ENCODE results near the gene SKOR1.

SKOR1 gene

DNA sequence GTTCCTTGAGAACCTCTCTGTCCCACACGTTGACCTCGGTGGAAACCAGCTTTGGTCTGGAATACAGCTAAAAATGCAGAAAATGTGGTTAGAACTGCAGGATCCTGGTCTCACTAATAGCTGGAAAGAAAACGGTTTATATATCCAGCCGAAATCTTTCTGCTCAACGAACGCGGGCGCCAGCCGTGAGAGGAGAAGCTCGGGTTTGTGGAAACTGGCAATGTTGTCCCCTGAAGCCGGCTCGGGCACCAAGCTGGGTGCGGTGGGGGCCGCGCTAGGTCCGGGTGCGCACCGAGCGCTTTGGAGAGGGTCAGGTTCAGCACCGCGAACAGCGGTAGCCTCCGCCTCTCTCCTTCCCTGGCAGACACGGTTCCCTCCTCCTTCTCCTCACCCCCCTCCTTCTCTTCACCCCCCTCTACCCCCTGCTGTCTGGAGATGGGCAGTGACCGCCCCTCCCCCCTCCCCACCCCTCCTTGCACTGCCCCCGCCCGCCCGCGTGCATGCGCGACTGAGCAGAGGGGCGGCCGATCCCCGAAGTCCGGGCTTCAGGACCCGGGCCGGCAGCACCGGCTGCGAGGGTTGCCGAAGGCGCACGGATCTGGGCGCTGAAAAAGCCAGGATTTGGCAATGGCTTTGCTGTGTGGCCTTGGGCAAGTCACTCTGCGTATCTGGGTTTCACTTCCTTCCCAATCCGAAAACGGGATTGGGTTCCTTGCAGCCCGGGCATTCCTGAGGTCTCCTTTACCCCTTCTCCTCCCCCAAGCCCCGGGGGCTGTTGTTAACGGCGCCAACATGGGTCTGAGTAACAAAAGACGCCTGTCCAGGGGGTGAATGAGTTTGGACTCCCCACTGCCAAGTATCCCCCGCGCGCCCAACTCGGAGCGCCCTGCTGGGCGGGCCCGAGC is at the start of gene SKOR1:
Gene SKOR1, plus strand, starts transcription at position 534 of the 905 bp plus-strand sequence. Its CDS starts 94 bp downstream, at position 628.
- DNase-seq: no peak

DNA sequence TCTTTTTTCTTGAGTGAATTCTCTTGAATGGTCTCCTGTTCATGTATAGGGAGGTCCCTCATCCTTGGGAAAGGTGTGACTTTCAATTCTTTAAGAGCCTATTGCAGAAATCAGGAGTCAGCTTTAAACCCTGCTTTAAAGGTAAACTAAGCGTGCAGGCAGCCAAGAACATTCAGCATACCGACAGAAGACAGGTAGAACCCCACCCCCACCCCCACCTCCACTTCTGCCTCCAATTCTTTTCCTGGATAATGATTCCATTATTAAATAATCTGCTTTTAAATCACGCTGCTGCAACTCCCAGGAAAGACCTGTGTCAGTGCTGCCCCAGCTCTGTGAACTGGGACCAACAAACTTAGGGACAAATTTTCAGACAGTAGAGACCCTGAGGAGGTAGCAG is 49.3 kb upstream of the SKOR1 start:
- DNase-seq: no peak

GRCh38 chr15:67776600-67776999 is 48.7 kb upstream of the SKOR1 start:
- DNase-seq: no peak

DNA sequence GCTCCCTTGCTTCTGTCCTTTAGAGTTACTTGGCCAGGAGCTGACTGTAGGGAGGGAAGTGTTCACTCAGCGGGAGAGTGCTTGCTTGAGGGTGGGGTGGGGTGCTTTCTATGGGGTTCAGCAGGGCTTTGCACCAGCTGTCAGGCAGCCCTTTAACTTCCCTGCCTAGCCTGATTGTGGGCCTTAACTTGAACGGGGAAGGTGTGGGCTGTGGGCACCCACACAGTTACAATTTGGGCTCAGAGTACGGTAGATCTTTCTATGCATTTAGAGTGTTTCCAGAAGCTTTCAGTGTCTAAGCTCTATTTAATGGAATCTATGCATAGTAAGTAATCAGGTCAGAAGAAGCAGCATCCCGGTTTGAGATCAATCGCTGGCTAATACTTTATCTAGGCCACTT is 48.2 kb upstream of the SKOR1 start:
- no peak for DNase-seq

GRCh38 chr15:67777773-67778172 is 47.5 kb upstream of the SKOR1 start:
- DNase-seq: no peak

DNA sequence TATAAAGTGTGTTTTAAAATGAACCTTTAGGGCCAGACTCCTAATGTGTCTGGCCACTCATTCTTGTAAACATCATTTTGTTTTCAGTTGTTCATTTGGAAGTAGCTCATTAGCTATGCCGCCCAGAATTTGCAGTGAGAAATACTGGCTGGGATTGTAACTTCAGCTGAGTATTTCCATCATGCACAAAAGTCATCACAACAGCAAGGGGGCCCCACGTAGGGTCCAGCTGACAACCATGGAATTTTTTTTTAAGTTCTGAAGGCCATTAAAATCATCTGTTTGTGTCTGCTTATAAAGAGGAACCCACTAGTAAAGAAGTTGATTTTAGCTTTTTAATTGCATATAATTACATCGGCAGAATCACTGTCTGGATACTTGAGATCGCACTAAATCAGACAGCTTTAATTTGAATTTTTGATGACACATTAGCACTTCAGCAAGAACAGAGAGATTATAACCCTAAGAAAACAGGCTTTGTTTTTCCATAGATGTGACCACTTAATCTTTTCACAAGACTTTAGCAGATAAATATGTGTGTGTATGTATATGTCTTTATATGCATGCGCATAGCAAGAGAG is 46.3 kb upstream of the SKOR1 start:
- no peak for DNase-seq

- no peak for DNase-seq
Observed at GRCh38 chr15:67779549-67780111, 45.7 kb upstream of the SKOR1 start.

DNA sequence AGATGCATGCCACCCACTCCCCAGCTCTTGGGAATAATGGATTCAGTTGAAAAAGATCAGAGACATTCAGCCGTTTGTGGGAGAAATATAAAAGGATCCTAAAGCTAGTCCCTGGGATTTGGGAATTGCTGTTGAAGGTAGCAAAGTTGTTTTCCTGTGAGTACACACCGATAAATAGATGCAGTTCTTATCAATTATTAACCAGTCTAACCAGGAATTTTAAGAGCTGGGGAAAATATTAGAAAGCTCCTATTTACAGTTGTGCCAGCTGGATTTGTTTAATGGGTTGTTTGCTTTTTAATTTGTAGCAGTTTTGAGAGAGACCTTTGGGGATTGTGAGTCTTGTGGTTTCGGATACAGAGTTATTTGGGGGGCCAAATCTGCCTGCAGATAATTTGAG is 44.2 kb upstream of the SKOR1 start:
- no peak for DNase-seq

GRCh38 chr15:67781907-67782690 is 43.2 kb upstream of the SKOR1 start:
- DNase-seq: no peak

DNA sequence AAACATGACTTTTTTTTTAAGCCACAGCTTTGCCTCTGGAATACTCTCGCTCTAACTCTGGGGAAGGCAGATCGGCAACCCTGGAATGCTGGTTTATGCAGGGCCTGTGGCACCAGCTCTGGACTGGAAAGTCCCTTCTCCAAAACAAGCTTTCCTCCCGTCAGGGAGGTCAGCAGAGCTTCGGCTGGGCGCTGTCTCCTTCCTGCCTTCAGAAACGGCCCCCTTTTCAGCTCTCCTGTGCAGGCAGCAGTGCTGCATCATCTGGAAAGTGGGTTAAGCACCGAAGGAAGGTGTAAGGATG is 42.7 kb upstream of the SKOR1 start:
- DNase-seq: no peak

- peak; percentile 37 for DNase-seq
Observed at GRCh38 chr15:67783303-67783702, 42.0 kb upstream of the SKOR1 start.

GRCh38 chr15:67784090-67784781 is 41.1 kb upstream of the SKOR1 start:
- DNase-seq: no peak

DNA sequence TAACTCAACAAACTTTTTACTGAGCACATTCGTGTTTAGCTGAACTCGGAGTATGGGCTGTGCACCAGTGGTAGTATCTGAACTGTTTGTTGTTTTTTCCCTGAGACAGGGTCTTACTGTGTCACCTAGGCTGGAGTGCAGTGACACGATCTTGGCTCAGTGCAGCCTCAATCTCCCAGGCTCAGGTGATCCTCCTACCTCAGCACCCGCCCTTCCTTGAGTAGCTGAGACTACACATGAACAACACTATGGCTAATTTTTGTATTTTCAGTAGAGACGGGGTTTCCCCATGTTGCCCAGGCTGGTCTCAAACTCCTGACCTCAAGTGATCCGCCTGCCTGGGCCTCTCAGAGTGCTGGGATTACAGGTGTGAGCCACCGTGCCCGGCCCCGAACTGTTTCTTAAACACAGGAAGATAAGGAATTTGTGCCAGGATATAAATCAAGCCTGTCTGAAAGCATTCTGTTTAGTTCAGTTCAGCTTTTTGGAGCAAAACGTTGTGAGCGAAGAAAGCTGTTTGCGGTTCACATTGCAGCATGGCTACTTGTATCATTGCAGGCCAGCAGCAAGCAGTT is 40.4 kb upstream of the SKOR1 start:
- DNase-seq: no peak

DNA sequence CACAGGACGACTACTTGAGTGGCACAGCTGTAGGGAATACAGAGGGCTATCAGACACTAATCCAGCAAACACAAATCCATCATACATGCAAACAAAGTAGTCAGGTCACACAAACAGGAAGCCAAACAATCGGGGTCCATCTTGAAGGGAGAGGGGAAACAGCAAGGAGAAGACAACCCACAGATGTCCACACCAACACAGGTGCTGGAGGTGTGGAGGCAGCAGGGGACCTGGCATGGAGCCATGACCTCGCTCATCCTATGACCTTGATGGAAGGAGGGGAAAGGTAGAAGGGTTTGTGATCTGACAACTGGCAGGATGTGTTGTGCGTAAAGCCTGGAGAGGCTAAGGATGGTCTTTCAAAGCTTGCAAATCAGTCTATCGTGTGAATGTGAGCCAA is 39.9 kb upstream of the SKOR1 start:
- no peak for DNase-seq

- DNase-seq: no peak
Observed at GRCh38 chr15:67786646-67787045, 38.7 kb upstream of the SKOR1 start.

- no peak for DNase-seq
Observed at GRCh38 chr15:67788986-67789385, 36.3 kb upstream of the SKOR1 start.

- no peak for DNase-seq
Observed at GRCh38 chr15:67790610-67791319, 34.5 kb upstream of the SKOR1 start.

DNA sequence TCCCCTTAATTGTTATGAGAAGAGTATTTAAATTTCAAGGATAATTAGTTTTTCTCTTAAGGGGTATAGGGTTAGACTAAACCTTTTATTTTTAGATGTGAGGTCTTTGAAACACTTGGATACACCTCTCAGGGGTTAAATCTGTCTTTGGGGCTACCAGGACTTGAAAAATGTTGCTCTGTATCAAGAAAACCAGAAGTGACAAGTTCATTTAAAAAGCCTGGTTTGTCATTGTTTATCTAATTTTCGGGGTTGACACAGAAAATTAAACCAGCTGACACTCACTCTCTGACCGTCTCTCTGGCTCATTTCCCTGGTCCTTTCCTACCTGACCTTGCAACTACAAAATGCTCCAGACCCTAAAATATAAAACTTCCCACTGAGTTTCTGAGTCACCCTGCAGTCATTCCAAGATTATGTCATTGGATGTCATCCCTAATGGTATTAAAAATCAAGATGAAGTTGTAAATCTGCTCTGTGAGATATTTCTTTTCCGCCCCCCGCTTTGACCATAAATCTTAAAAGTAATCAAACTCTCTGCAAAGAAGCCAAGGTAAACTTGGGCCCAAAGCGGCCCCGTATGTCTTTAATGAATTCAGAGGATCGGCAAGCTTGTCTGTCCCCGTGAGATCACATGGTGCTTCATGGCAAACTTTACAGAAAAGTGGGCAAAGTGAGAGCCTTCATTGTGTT is 32.9 kb upstream of the SKOR1 start:
- DNase-seq: no peak

GRCh38 chr15:67794832-67795574 is 30.3 kb upstream of the SKOR1 start:
- DNase-seq: no peak
